HG02798 (cell line): ENCODE measurements around the gene KRTAP5-8.
"Not testable (repeated sequence)": the region's sequence is repeated elsewhere in the genome, so short reads cannot be mapped to it uniquely, and the experiment has no call there.

ENCODE experiments used
- ATAC-seq: cut with Tn5 transposase; IDR thresholded peaks from one replicate; pipeline ENCODE4 v1.9.1; 2021; ENCODE audit warnings: mild to moderate bottlenecking; ENCODE audit not compliant: unreplicated experiment, poor library complexity

Gene KRTAP5-8, protein sequence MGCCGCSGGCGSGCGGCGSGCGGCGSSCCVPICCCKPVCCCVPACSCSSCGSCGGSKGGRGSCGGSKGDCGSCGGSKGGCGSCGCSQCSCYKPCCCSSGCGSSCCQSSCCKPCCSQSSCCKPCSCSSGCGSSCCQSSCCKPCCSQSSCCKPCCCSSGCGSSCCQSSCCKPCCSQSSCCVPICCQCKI

DNA sequence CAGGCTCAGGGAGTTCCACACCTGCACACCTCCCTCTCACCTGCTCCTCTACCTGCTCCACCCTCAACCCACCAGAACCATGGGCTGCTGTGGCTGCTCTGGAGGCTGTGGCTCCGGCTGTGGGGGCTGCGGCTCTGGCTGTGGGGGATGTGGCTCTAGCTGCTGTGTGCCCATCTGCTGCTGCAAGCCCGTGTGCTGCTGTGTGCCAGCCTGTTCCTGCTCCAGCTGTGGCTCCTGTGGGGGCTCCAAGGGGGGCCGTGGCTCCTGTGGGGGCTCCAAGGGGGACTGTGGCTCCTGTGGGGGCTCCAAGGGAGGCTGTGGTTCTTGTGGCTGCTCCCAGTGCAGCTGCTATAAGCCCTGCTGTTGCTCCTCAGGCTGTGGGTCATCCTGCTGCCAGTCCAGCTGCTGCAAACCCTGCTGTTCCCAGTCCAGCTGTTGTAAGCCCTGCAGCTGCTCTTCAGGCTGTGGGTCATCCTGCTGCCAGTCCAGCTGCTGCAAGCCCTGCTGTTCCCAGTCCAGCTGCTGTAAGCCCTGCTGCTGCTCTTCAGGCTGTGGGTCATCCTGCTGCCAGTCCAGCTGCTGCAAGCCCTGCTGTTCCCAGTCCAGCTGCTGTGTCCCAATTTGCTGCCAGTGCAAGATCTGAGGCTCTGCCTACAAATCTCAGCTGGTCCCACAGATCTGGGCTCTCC is at the start of gene KRTAP5-8:
Gene KRTAP5-8, plus strand, starts transcription at position 49 of the 689 bp plus-strand sequence. Its CDS starts 31 bp downstream, at position 80.
- not testable (repeated sequence) for ATAC-seq

DNA sequence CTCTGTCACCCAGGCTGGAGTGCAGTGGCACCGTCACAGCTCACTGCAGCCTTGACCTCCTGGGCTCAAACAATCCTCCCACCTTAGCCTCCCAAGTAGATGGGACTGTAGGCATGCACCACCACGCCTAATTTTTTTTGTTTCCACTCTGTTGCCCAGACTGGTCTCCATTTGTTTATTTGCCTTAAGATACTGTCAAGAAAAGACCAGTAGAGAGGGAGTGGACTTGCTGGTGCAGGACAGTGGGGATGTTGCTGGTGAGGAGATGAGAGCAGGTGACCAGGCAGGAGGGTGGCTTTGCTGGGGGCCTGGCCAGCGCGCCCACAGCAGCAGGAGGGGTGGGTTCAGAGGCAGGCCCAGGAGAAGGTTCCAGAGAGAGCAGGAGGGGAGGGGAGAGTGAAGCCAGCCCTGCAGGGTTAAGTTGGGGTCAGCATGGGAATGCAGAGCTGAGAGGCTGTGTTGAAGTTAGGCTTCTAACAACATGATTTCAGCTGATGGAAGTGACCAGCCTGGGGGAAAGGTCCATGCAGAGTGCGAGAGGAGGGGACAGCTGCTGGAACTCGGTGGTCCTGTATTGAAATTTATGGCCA is 49.0 kb upstream of the KRTAP5-8 start:
- no peak for ATAC-seq

DNA sequence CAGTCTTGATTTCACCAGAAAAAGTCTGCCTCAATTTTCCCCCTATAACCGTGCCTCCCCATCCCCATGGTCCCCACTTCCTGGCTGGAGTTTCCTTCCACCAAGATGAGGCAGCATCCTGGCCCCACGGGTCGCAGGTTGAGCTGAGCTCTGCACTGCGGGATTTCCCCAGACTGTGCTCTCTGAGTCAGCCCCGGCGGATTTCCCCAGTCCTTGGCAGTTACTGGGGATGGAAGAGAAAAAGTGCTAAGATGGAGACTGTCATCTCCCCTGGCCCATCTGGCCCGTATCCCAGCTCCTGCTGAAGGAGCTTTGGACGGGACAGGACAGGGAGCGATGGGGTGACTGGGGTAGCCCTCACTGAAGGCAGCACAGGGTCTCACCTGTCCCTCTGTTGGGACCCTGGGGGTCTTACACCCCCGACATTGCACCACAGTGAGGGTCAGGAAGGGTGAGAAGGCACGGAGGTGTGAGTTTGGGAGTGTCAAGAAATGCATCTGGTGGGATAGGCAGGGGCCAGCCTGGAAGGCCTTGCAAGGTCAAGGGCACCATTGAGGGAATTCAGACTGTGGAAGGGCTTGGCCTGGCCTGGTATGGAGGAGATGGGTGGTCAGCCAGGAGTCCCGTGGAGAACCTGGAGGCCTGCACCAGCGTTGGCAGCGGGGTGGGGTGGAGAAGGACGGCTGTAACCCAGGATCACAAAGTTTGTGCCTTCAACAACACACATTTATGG is 48.3 kb upstream of the KRTAP5-8 start:
- no peak for ATAC-seq

DNA sequence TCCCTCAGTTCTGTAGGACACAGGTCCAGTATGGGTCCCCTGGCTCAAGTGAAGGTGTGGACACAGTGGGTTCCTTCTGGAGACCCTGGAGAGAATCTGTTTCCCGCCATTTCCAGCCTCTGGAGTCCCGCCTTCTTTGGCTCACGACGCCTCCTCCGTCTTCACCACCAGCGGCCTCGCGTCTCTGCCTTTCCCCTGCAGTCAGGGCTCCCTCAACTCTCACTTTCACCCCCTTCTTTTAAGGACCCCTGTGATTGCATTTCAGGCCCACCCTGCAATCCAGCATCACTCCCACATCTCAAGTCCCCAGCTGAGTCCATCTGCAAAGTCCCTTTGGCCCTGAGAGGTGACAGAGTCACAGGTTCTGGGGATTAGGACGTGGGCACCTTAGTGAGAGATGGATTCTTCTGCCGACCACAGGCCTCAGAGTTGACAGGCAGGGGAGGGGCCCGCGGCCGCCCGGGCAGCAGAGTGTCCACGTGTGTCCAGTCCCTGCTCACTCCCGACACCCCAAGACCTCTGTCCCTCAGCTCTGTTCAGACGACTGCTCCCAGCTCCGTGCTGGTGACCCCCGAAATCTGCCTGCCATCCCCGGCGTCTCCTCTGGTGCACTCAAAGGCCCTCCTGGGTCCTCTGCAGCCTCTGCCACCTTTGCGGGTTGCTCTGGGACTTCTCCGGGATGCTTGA is 47.6 kb upstream of the KRTAP5-8 start:
- no peak for ATAC-seq

DNA sequence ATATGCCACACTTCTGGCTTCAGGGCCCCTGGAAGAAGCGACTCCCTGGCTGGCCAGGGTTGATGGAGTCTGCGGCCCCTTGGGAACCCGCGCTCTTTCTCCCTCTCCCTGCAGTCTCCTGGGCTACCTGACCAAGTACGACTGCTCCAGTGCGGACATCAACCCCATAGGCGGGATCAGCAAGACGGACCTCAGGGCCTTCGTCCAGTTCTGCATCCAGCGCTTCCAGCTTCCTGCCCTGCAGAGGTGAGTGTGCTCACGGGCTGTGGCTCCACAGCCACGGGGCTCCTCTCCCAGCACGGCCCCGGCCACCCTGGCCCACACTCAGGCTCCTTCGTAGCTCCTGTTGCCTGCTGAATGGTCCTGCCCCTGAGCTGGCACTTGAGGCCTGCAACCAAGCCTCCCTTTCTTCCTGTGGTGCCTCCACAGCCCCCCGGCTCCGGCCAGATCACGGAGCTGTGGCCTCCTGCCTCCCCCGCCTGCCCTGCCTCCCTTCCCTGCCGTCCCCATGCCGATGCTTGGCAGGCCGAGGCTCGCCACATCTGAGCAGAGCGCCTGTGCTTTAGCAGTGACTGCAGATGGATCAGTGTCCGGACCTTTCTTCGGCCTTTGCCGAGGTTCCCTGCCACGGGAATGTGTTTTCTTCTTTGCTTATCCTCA is 47.0 kb upstream of the KRTAP5-8 start:
- ATAC-seq, result no peak

DNA sequence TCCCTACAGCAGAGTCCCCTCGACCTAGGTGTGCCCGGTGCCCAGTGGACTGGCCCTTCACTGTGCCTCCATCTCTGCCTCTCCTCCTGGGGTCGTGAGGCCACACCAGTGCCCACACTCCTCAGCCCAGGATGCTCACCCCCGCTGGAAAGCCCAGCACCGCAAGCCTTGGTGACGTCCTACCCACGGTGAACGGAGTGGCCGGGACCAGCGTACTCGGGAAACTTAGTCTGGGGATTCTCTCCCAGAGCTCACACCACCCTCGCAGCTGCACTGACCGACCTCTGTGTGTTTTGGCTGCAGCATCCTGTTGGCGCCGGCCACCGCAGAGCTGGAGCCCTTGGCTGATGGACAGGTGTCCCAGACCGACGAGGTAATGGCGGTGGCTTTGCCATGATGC is 46.3 kb upstream of the KRTAP5-8 start:
- ATAC-seq, result no peak

DNA sequence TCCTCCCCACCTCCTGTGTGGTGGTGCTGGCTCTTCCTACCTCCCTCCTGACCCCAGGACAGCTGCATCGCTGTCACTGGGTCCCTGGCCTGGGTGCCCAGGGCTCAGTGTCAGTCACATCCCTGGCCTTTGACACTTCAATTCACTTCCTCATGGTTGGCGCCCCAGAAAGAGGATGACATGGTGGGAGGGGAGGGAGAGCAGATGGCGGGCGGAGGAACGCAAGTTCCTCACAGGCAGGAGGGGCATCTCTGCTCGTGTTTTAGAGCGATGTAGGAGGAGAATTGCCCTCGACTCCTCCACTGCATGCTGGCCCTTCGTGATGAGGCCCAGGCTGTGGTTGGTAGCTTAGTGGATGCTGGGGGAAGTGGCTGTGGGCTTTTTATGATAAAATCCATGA is 45.9 kb upstream of the KRTAP5-8 start:
- no peak for ATAC-seq

DNA sequence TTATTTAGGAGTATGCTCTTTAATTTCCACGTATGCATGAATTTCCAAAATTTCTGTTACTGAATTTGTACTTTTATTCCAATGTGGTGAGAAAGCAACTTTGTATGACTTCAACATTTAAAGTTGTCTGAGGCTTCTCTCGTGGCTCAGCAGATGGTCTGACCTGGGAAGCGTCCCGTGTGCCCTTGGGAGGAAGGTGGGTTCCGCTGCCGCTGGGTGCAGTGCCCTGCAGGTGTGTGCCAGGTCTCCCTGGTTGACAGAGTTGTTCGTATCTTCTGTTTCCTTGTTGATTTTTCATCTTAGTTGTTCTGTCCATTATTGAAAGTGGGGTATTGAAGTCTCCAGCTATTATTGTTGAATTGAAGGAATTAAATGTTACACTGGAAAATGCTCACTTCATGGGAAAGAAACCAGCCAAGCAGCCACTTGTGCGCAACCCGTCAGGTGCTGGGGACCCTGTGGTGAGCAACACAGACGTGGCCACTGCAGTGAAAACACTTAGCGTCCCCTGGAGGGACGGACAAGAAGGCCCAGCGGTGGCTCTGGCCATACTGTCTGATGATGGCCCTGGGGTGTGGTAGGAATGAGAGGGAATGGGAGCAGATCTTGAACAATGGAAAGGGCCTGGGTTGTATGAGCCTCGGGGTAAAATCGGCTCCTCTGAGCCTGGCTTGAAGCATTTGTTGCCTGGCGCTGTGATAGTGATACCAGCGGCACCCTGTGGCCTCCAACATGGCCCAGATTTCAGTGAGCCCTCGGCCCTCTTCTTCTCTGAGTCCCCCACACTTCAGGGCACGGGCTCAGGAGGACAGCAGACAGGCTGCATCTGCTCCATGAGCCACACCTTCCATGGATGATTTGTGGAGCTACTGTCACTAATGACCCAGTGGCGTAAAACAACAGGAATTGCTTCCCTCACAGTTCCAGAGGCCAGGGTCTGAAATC is 42.3 kb upstream of the KRTAP5-8 start:
- no peak for ATAC-seq

DNA sequence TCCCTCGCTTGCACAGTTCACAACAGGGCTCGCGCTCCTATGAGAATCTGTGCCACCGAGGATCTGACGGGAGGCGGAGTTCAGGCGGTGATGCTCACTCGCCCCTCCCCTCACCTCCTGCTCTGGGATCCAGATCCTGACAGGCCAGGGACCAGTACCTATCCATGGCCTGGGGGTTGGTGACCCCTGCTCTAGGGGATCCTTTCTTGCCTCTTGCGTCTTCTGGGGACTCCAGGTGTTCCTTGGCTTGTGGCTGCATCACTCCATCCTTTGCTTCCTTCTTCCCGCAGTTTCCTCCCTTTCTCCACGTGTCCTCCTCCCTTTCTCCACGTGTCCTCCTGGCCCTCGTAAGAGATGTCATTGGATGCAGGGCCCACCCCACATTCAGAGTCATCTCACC is 41.4 kb upstream of the KRTAP5-8 start:
- ATAC-seq, result no peak

DNA sequence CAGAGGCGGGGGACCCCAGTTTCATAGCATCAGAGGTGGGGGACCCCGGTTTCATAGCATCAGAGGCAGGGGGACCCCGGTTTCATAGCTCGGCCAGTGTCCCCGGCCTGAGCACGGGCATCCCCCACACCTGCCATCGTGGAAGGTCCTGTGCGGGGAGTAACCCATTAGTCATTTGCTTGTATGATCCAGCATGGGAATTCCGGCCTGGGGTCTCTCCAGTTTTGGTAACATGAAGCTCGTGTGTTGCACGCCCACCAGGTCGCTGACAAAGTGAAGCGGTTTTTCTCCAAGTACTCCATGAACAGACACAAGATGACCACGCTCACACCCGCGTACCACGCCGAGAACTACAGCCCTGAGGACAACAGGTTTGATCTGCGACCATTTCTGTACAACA is 39.7 kb upstream of the KRTAP5-8 start:
- ATAC-seq, result no peak

DNA sequence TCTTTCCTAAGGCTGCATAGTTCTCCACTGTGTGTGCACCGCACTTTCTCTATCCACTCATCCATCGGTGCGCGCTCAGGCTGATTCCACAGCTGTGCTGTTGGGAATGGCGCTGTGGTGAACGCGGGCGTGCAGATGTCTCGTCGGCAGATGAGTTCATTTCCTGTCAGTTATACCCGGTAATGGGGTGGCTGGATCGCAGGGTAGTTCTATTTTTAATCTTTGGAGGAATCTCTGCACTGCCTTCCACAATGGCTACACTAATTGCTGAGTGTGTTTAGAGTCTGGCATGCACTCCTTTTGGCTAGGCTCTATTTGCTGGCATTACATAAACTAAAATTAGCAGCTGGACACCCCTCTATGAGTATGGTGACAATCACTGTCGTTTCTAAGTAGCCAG is 38.7 kb upstream of the KRTAP5-8 start:
- ATAC-seq, result no peak

DNA sequence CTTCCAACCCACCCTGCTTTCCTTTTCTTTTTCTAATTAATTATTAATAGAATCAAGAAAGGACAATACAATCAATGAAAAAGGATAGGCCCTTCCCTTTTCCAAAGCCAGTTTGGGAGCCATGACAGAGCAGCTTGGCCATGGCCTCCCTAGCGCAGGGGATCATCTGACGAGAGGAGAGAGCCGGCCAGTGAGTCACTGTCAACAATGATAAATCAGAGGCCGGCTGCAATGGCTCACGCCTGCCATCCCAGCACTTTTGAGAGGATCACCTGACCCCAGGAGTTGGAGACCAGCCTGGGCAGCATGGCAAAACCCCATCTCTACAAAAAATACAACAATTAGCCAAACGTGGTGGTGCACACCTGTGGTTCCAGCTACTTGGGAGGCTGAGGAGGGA is 38.3 kb upstream of the KRTAP5-8 start:
- no peak for ATAC-seq

DNA sequence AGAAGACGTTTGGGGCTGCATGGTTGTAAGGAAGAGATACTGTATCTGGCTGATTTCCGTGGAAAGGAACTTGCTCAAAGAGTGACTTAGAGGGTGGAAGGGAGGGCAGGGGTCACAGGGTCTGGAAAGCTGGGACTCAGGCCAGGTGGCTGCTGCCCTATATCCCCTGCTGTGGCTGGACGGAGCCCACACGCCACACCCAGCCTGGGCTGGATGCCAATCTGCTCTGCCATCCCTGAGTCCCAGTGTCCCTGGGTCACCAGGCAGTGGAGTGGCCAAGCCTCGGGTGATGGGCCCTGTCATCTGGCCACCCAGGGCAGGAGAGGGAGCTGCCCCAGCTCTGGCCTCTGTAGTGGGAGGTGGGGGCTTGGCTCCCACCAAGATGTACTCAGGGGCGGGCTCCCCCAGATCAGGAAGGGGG is 37.2 kb upstream of the KRTAP5-8 start:
- ATAC-seq, result no peak

DNA sequence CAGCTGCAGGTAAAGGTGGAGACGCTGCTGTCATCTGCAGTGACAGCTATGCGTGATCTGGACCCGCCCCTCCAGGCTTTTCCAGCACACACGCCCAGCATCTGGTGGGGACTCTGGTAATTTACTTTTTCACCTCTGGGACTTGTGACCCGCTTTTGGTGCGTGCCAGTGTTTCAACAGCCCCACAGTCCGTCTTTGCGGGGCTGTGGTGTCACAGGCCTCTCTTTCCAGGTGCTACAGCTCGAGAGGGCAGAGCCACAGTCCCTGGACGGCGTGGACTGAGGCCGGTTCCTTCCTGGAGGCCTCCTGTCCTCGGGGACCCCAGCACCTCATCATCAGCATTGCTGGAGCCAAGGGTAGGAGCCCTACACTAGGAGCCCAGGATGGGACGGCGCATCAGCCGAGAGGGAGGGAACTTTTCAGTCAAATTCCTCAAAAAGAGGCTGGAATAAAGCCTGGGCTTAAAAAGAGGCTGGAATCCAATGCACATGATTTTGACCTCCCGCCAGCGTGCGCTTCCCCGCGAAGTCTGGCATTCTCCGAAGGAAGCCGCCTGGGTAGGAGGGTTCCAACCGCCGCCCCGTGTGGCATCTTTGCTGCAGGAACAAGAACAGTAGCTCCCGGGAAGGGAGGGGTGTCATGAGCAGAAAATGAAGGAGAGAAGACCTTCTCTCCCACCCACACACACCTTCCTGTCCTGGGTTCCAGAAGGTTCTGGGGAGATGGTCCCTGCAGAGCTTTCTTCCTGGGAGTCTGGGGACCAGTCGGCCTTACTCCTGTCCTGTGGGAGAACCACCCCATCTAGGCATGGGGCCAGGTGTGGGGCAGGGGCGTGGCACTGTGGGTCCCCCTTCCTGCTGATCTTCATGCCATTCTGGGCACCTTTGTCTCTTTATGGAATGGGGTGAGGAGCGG is 36.5 kb upstream of the KRTAP5-8 start:
- no peak for ATAC-seq

DNA sequence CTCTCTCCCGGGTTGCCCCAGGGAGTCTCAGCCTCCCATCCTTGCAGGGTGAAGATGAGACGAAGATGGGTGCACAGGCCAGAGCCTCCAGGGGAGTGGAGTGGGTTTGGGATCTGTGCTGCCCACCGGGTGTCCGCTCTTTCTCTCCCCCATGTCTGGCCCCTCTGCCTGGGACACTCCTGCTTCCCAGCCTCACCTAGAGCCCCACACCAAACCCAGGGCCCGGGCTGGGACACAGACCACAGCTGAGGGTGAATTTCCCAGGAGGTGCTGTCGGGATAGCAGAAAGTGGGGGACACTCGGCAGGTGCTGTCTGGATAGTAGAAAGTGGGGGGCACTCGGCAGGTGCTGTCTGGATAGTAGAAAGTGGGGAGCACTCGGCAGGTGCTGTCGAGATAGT is 35.8 kb upstream of the KRTAP5-8 start:
- ATAC-seq, result no peak

DNA sequence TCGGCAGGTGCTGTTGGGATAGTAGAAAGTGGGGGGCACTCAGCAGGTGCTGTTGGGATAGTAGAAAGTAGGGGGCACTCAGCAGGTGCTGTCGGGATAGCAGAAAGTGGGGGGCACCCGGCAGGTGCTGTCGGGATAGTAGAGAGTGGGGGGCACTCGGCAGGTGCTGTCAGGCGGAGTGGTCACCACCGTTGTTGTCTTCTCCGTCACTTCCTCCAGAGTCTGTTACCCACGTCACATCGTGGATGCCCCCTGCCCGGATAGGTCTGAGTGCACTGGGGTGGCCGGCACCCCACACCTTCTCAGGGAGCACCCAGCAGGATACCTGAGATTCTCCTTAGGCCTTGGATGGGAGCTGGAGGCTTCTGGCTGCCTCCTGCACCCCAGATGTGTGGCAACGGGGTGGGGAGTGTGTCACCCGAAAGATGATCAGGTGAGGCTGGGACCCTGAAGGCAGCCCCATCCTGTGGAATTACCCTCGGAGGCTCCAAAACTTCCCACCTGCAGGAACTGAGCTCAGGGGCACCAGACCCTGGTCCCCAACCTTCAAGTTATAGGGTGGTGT is 34.9 kb upstream of the KRTAP5-8 start:
- no peak for ATAC-seq

DNA sequence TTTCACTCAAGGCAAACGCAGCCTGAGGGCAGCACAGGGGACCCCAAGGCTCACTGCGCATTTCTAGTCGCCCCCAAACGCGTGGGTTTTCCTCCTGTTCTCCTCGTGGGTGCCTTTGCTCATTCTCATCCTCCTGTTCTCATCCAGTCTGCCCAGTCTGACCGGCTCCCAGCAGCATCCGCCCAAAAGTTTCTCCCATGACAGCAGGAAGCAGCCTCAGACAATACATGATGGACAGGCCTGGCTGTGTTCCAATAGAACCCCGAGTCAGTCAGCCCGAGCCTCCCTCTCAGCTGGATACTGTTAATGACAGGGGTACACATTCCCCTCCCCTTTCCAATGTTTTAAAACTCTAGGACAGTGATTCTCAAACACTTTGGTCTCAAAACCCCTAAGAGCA is 33.3 kb upstream of the KRTAP5-8 start:
- ATAC-seq, result no peak

DNA sequence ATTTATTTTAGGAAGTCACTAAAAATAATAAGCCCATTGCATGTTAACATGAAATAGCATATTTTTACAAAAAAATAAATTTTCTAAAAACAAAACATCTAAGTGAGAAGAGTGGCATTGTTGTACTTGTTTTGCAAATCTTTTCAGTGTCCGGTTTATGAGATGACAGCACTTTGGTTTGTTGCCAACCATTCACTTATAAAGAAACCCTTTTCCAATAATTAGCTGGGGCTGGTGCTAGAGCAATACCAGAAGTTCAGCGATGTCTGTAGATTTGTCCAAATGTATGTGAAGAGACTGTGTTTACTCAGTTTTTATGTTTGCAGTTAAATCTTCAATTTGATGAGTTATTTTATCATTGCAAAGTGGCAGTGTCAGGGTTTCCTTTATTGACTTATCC is 32.8 kb upstream of the KRTAP5-8 start:
- no peak for ATAC-seq
